Measurements from ENCODE around the gene RNF126.

GRCh38 chr19:657611-658010 is 5.4 kb downstream of the RNF126 start:
- TF ChIP-seq EZH2phosphoT487 (IDR thresholded peaks at IDR 0.05; ENCODE audit: low read depth) (no peak), CTCF (IDR thresholded peaks at IDR 0.05; ENCODE audit: low read depth, low read length) (no peak)
